Endothelial cell of umbilical vein (primary cell): ENCODE measurements around the gene KIF3B. TPM values are rescaled to one million over a fixed set of nuclear protein-coding genes. Genes with fewer than 3 reads are reported as not detected.

Source experiments
- BruUV-seq: library from RNA; stranded (reverse); fragments of 400-500 nt; replicated peaks from 2 replicates; lab custom pipeline; 2021; lab: Mats Ljungman, UMichigan
- CTCF ChIA-PET: fragments of 300-600, 350-600 bp; sonication (Branson Sonifier 250); formaldehyde crosslinking; loops from one replicate; lab custom pipeline; 2021; ENCODE audit warnings: antibody characterized with exemption, inconsistent platforms; lab: Charles Lee
- POLR2A ChIA-PET: fragments of 300-600, 350-600 bp; sonication (Branson Sonifier 250); formaldehyde crosslinking; loops from one replicate; lab custom pipeline; 2021; ENCODE audit warnings: antibody characterized with exemption, inconsistent platforms; lab: Charles Lee
- DNase-seq: peaks from one replicate; pipeline ENCODE4 v3.0.0-alpha.2; 2011; ENCODE audit warnings: low read depth, low spot score
- FAIRE-seq: peaks from 2 replicates; lab custom pipeline; 2011; peaks lifted over from hg19 to GRCh38; lab: Jason Lieb, UNC
- H2AFZ ChIP-seq: 2 replicates; pipeline ENCODE4 v1.6.0; 2012; ENCODE audit warnings: low read depth, low read length, control low read depth, inconsistent platforms
- H3K27ac ChIP-seq: 2 replicates; pipeline ENCODE4 v1.5.1; 2011; ENCODE audit warnings: low read depth, mild to moderate bottlenecking, control low read depth, low read length, moderate library complexity; ENCODE audit not compliant: insufficient read depth
- H3K27me3 ChIP-seq, 2 experiments: 2 replicates each; pipeline versions ENCODE4 v1.6.0 to v1.6.1; 2011; ENCODE audit warnings: low read length in 2 of 2, mixed read lengths in 1 of 2; ENCODE audit not compliant: control insufficient read depth in 2 of 2, insufficient read depth in 2 of 2
- H3K36me3 ChIP-seq, 2 experiments: 2 replicates in 1 of 2; 3 replicates in 1 of 2; pipeline ENCODE4 v1.5.1; 2011; ENCODE audit warnings: low read length in 2 of 2, mild to moderate bottlenecking in 1 of 2, moderate library complexity in 1 of 2; ENCODE audit not compliant: control insufficient read depth in 2 of 2, insufficient read depth in 2 of 2; ENCODE audit errors: extremely low read depth in 1 of 2
- H3K4me1 ChIP-seq: 3 replicates; pipeline ENCODE4 v1.5.1; 2011; ENCODE audit warnings: mild to moderate bottlenecking, low read length; ENCODE audit not compliant: control insufficient read depth, insufficient read depth; ENCODE audit errors: extremely low read depth
- H3K4me2 ChIP-seq: 2 replicates; pipeline ENCODE4 v1.6.1; 2011; ENCODE audit warnings: low read length, control low read depth, mixed read lengths; ENCODE audit not compliant: insufficient read depth
- H3K4me3 ChIP-seq, 3 experiments: fragments of 200-600 bp in 1 of 3; sonication (generic), shearing (Covaris generic) in 1 of 3; replicated peaks in 1 of 3; 2 replicates each; pipeline ENCODE4 v1.5.1; 2011 to 2016; ENCODE audit warnings: control low read depth in 3 of 3, low read length in 3 of 3, mild to moderate bottlenecking in 2 of 3, inconsistent platforms in 1 of 3, low read depth in 1 of 3, moderate library complexity in 1 of 3; ENCODE audit not compliant: insufficient read depth in 1 of 3
- H3K79me2 ChIP-seq: 2 replicates; pipeline ENCODE4 v1.6.0; 2012; ENCODE audit warnings: low read length, inconsistent platforms; ENCODE audit not compliant: control insufficient read depth, insufficient read depth
- H3K9ac ChIP-seq: replicated peaks from 2 replicates; pipeline ENCODE3; 2011; ENCODE audit warnings: low read length, control low read depth; ENCODE audit not compliant: insufficient read depth; ENCODE audit errors: extremely low read depth
- H3K9me1 ChIP-seq: replicated peaks from 3 replicates; pipeline ENCODE4 v1.6.0; 2011; ENCODE audit warnings: mild to moderate bottlenecking, low read length; ENCODE audit not compliant: control insufficient read depth, insufficient read depth; ENCODE audit errors: extremely low read depth
- H3K9me3 ChIP-seq: replicated peaks from 2 replicates; pipeline ENCODE4 v1.5.1; 2012; ENCODE audit warnings: low read length, inconsistent platforms; ENCODE audit not compliant: control insufficient read depth, insufficient read depth
- H4K20me1 ChIP-seq: replicated peaks from 2 replicates; pipeline ENCODE3; 2011; ENCODE audit warnings: mild to moderate bottlenecking, low read length; ENCODE audit not compliant: control insufficient read depth, insufficient read depth; ENCODE audit errors: extremely low read depth
- CTCF ChIP-seq, 2 donors: IDR thresholded peaks; 1 replicate in 1 of 2; 2 replicates in 1 of 2; pipeline ENCODE4 v1.5.1; 2011; ENCODE audit warnings: low read length in 2 of 2, mild to moderate bottlenecking in 2 of 2, moderate library complexity in 2 of 2, control low read depth in 1 of 2, inconsistent platforms in 1 of 2, low read depth in 1 of 2; ENCODE audit not compliant: insufficient read depth in 1 of 2; ENCODE audit errors: extremely low read depth in 1 of 2
- EZH2 ChIP-seq: IDR thresholded peaks from 2 replicates; pipeline ENCODE4 v1.6.1; 2012; ENCODE audit warnings: borderline replicate concordance, low read depth, mild to moderate bottlenecking, moderate library complexity, low read length, inconsistent platforms; ENCODE audit not compliant: severe bottlenecking
- FOS ChIP-seq: IDR thresholded peaks from 2 replicates; pipeline ENCODE4 v1.6.1; 2011; ENCODE audit warnings: mild to moderate bottlenecking, low read length, moderate library complexity, borderline replicate concordance; ENCODE audit not compliant: insufficient read depth
- MYC ChIP-seq: IDR thresholded peaks from one replicate; pipeline ENCODE4 v1.6.1; 2011; ENCODE audit warnings: mild to moderate bottlenecking, low read depth, low read length
- POLR2A ChIP-seq: IDR thresholded peaks from 2 replicates; pipeline ENCODE4 v1.6.1; 2012; ENCODE audit warnings: low read depth, mild to moderate bottlenecking, control low read depth, low read length
- POLR2AphosphoS5 ChIP-seq: IDR thresholded peaks from 2 replicates; pipeline ENCODE4 v1.6.1; 2012; ENCODE audit warnings: low read depth, mild to moderate bottlenecking, control low read depth, low read length, moderate library complexity; ENCODE audit not compliant: insufficient read depth
- dilution Hi-C: fragments of 300-500 bp; cut with MboI; formaldehyde crosslinking; loops from one replicate; pipeline ENCODE4 v1.15.0; 2019; ENCODE audit warnings: low sequenced_read_pairs; ENCODE audit not compliant: extremely low pct_ligation_motif_present
- intact Hi-C: fragments of 100-400 bp; cut with micrococcal nuclease; formaldehyde crosslinking; loops from one replicate; pipeline ENCODE4 v1.10.0; 2022
- polyA plus RNA-seq, 4 experiments: library from polyadenylated mRNA; depleted of rRNA in 3 of 4; stranded (reverse) in 3 of 4; unstranded in 1 of 4; fragments of >200 nt; gene quantifications; 2 replicates each; pipeline versions ENCODE4 v1.2.1 to v1.2.3, GENCODE V29; 2011 to 2012; ENCODE audit warnings: missing spikeins in 1 of 4
- total RNA-seq: library from RNA; stranded (reverse); gene quantifications from 2 replicates; pipeline ENCODE4 v1.2.3, GENCODE V29; 2021

The KIF3B gene
- total and polyA plus RNA-seq, 2 donors (not counting 3 experiments of a cell fraction or from before 2014, with no cell fraction given), result 14.5 to 25.1 TPM

DNA sequence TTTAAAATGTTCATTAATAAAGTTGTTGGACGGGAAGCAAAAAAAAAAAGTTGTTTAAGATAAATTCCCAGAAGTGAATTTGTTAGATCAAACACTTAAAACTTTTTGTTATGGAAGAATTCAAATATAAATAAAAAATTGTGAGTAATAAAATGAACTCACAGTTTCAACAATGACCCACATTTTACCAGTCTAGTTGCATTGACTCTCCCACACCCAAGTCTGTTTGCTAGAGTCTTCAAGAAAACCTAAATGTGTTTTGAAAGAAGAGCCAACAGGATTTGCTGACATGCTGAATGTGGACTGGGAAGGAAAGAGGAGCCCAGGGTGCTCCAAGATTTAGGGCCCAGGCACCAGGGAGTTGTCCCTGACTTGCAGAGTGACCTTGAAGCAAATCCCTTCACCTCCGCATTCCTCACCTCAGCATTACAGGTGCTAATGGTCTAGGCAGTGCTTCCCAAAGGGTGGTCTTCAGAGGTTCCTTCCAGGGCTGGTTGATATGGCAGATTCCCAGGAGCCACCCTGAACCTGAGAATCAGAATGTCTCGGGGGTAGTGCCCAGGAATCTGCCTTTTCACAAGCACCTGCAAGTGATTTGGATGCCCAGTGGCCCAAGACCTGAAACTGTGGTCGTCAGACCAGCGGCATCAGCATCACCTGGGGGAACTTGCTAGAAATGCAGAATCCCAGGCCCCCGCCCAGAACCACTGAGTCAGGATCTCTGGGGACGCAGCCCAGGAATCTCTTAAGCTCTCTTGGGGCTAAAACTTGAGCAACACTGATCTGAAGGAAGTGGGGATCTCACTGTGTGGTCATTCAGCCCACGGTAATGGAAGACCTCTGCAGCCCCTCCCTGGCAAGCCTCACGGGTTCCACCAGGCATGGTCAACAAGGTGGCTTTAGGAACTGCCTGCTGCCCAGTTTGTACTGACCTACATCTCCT, 38.7 kb upstream of the KIF3B start:
- FAIRE-seq (no peak), DNase-seq (no peak)
- peaks cover 3 to 19% of the 10 kb centered on the region in 2 experiments for H3K36me3 ChIP-seq
- H3K9me1 ChIP-seq, result no peaks in the 10 kb centered on the region
- H3K4me1 ChIP-seq, result no peaks in the 10 kb centered on the region
- POLR2A ChIA-PET, result no interaction called here
- TF ChIP-seq MYC, result no peak
- no peak for TF ChIP-seq CTCF (IDR thresholded peaks at IDR 0.05; ENCODE audit: extremely low read depth in 1 of 2, insufficient read depth in 1 of 2, low read depth in 1 of 2, low read length in 2 of 2)
- TF ChIP-seq EZH2, result no peak
- TF ChIP-seq FOS, result no peak
- peak; percentile 18 for TF ChIP-seq POLR2AphosphoS5
- TF ChIP-seq POLR2A, result no peak
- no peak overlapping the region for H2AFZ ChIP-seq
- H4K20me1 ChIP-seq, result no peaks in the 10 kb centered on the region
- intact Hi-C loops, result no loop called here
- no peaks in the 10 kb centered on the region for H3K9me3 ChIP-seq
- dilution Hi-C loops, result no loop called here
- no peaks in the 10 kb centered on the region for H3K27me3 ChIP-seq
- CTCF ChIA-PET, result interaction anchor here (0.7 to 1.2 kb wide), 3 partner anchors 13 to 414 kb away, joined by 3 read pairs; no protein-coding TSS in a partner anchor
- no peak overlapping the region for H3K4me3 ChIP-seq
- H3K79me2 ChIP-seq, result no peaks in the 10 kb centered on the region
- no peak overlapping the region for H3K4me2 ChIP-seq
- no TSS peak for BruUV-seq
- no peak overlapping the region for H3K27ac ChIP-seq
- no peak overlapping the region for H3K9ac ChIP-seq
